ENCODE measurements around the gene GALNT7.

GRCh38 chr4:173371292-173372192 lies 202.9 kb downstream of the GALNT7 start:
- TF ChIP-seq, protein P1, sequence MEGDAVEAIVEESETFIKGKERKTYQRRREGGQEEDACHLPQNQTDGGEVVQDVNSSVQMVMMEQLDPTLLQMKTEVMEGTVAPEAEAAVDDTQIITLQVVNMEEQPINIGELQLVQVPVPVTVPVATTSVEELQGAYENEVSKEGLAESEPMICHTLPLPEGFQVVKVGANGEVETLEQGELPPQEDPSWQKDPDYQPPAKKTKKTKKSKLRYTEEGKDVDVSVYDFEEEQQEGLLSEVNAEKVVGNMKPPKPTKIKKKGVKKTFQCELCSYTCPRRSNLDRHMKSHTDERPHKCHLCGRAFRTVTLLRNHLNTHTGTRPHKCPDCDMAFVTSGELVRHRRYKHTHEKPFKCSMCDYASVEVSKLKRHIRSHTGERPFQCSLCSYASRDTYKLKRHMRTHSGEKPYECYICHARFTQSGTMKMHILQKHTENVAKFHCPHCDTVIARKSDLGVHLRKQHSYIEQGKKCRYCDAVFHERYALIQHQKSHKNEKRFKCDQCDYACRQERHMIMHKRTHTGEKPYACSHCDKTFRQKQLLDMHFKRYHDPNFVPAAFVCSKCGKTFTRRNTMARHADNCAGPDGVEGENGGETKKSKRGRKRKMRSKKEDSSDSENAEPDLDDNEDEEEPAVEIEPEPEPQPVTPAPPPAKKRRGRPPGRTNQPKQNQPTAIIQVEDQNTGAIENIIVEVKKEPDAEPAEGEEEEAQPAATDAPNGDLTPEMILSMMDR (IDR thresholded peaks at IDR 0.05; ENCODE audit: insufficient read depth, low read length, poor library complexity, severe bottlenecking) = no peak
- no peak for TF ChIP-seq EZH2phosphoT487 (conservative IDR thresholded peaks at IDR 0.05; ENCODE audit: low read length)

Measured in SU-DHL-6 (cell line).